Ishikawa (cell line): ENCODE measurements around the gene RPAIN.

Experiments used
- CEBPB ChIP-seq: IDR thresholded peaks from 2 replicates; pipeline ENCODE4 v1.6.1; 2012
- CREB1 ChIP-seq: IDR thresholded peaks from 2 replicates; pipeline ENCODE4 v1.6.1; 2012; ENCODE audit warnings: low read depth
- EGR1 ChIP-seq: IDR thresholded peaks from 2 replicates; pipeline ENCODE4 v1.6.1; 2012
- EP300 ChIP-seq: IDR thresholded peaks from 2 replicates; pipeline ENCODE4 v1.6.1; 2012; ENCODE audit warnings: borderline replicate concordance
- FOXM1 ChIP-seq: IDR thresholded peaks from 2 replicates; pipeline ENCODE4 v1.6.1; 2012; ENCODE audit warnings: low read depth, borderline replicate concordance
- NFIC ChIP-seq: IDR thresholded peaks from 2 replicates; pipeline ENCODE4 v1.6.1; 2012
- RAD21 ChIP-seq: IDR thresholded peaks from 2 replicates; pipeline ENCODE4 v1.6.1; 2012; ENCODE audit warnings: low read depth
- TAF1 ChIP-seq: IDR thresholded peaks from 2 replicates; pipeline ENCODE4 v1.6.1; 2012; ENCODE audit warnings: low read depth, mild to moderate bottlenecking
- TCF12 ChIP-seq: IDR thresholded peaks from 2 replicates; pipeline ENCODE4 v1.6.1; 2012; ENCODE audit warnings: low read depth
- TEAD4 ChIP-seq: IDR thresholded peaks from 2 replicates; pipeline ENCODE4 v1.6.1; 2012
- YY1 ChIP-seq: IDR thresholded peaks from 2 replicates; pipeline ENCODE4 v1.6.1; 2012; ENCODE audit warnings: low read depth
- ZBTB7A ChIP-seq: IDR thresholded peaks from 2 replicates; pipeline ENCODE4 v1.6.1; 2012; ENCODE audit warnings: low read depth
- TF ChIP-seq, protein P1 (sequence below): IDR thresholded peaks from 2 replicates; pipeline ENCODE4 v1.6.1; 2012
- TF ChIP-seq, protein P2 (sequence below): IDR thresholded peaks from 2 replicates; pipeline ENCODE4 v1.6.1; 2012; ENCODE audit warnings: low read depth, mild to moderate bottlenecking
- TF ChIP-seq, protein P3 (sequence below): IDR thresholded peaks from 2 replicates; pipeline ENCODE4 v1.6.1; 2012

The RPAIN gene

GRCh38 chr17:5391678-5392077 lies 28.3 kb upstream of the RPAIN start:
- TF ChIP-seq FOXM1 = no peak
- no peak for TF ChIP-seq RAD21

DNA sequence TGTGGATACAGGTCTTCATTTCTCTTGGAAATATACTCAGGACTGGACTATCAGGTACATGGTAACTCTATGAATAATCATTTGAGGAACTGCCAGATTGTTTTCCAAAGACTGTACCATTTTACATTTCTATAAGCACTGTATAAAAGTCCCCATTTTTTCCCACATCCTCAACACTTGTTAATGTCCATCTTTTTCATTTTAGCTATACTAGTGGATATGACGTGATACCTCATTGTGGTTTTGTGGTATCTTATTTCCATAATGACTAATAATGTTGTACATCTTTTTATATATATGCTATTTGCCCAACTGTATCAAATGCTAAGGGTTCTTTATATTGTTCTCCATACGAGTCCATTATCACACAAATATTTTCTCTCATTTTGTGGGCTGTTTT lies 23.4 kb upstream of the RPAIN start:
- TF ChIP-seq ZBTB7A (no peak), YY1 (no peak), FOXM1 (no peak), EGR1 (no peak), EP300 (no peak), CREB1 (no peak), NFIC (no peak), TCF12 (no peak), TAF1 (no peak), TEAD4 (no peak), CEBPB (no peak)
- TF ChIP-seq, protein P1, sequence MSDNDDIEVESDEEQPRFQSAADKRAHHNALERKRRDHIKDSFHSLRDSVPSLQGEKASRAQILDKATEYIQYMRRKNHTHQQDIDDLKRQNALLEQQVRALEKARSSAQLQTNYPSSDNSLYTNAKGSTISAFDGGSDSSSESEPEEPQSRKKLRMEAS = no peak
- TF ChIP-seq, protein P2, sequence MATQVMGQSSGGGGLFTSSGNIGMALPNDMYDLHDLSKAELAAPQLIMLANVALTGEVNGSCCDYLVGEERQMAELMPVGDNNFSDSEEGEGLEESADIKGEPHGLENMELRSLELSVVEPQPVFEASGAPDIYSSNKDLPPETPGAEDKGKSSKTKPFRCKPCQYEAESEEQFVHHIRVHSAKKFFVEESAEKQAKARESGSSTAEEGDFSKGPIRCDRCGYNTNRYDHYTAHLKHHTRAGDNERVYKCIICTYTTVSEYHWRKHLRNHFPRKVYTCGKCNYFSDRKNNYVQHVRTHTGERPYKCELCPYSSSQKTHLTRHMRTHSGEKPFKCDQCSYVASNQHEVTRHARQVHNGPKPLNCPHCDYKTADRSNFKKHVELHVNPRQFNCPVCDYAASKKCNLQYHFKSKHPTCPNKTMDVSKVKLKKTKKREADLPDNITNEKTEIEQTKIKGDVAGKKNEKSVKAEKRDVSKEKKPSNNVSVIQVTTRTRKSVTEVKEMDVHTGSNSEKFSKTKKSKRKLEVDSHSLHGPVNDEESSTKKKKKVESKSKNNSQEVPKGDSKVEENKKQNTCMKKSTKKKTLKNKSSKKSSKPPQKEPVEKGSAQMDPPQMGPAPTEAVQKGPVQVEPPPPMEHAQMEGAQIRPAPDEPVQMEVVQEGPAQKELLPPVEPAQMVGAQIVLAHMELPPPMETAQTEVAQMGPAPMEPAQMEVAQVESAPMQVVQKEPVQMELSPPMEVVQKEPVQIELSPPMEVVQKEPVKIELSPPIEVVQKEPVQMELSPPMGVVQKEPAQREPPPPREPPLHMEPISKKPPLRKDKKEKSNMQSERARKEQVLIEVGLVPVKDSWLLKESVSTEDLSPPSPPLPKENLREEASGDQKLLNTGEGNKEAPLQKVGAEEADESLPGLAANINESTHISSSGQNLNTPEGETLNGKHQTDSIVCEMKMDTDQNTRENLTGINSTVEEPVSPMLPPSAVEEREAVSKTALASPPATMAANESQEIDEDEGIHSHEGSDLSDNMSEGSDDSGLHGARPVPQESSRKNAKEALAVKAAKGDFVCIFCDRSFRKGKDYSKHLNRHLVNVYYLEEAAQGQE = no peak

DNA sequence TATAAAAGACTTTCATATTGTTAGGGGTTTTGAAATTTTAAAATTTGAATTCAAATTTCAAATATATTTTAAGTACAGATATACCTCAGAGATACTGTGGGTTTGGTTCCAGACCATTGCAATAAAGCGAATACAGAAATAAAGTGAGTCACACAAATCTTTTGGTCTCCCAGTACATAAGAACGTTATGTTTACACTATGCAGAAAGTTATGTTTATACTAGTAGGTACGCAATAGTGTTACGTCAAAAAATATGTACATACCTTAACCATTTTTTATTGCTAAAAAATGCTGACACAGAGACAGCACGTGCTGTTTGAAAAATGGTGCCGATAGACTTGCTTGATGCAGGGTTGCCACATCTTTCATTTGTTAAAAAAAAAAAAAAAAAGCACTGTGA lies 20.2 kb upstream of the RPAIN start:
- TF ChIP-seq TAF1 = no peak
- TF ChIP-seq ZBTB7A = no peak
- no peak for TF ChIP-seq TCF12
- no peak for TF ChIP-seq TEAD4
- TF ChIP-seq RAD21 = no peak
- TF ChIP-seq CREB1 = no peak
- TF ChIP-seq YY1 = no peak
- TF ChIP-seq CEBPB = no peak
- TF ChIP-seq EP300 = no peak
- TF ChIP-seq EGR1 = no peak
- no peak for TF ChIP-seq FOXM1
- no peak for TF ChIP-seq NFIC
- TF ChIP-seq, protein P2 = no peak

GRCh38 chr17:5405400-5405799 lies 14.6 kb upstream of the RPAIN start:
- TF ChIP-seq, protein P3, sequence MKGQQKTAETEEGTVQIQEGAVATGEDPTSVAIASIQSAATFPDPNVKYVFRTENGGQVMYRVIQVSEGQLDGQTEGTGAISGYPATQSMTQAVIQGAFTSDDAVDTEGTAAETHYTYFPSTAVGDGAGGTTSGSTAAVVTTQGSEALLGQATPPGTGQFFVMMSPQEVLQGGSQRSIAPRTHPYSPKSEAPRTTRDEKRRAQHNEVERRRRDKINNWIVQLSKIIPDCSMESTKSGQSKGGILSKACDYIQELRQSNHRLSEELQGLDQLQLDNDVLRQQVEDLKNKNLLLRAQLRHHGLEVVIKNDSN = no peak
- TF ChIP-seq, protein P2 = no peak
- TF ChIP-seq EGR1 (no peak), CREB1 (no peak), FOXM1 (no peak), NFIC (no peak), ZBTB7A (no peak), TCF12 (no peak), TEAD4 (no peak), TAF1 (no peak), YY1 (no peak), EP300 (no peak), CEBPB (no peak), RAD21 (no peak)
- TF ChIP-seq, protein P1 = no peak

DNA sequence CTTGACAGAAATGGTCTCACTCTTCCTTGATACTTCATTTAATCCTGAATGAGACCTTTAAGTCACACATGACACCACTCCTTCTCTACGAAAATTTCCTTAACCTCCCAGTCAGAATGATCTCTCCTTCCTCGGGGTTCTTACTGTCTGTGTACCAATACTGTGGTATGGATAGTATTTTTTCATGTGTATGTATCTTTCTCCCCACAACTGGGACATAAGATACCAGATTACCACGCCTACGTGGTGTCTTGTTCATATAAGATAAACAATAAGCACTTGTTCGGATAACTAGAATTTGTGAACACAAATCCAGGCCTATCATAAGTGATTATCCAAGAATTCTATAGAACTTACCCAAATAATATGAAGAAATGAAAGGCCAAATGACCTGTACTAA lies 11.8 kb upstream of the RPAIN start:
- TF ChIP-seq TEAD4 (no peak), NFIC (no peak), YY1 (no peak), TCF12 (no peak), CEBPB (no peak), EGR1 (no peak), FOXM1 (no peak), ZBTB7A (no peak), CREB1 (no peak), RAD21 (no peak), EP300 (no peak), TAF1 (no peak)
- TF ChIP-seq, protein P3 = no peak
- TF ChIP-seq, protein P2 = no peak
- TF ChIP-seq, protein P1 = no peak
